Measurements from ENCODE around the gene LYPLA2. TPM values are rescaled to one million over a fixed set of nuclear protein-coding genes. Genes with fewer than 3 reads are reported as not detected.
A peak's percentile ranks its signal among the peaks of the same experiment; 100 is the strongest.

LYPLA2 gene
- total RNA-seq, 1 donor from 2014 or later, result 56.2 TPM

GRCh38 chr1:23772049-23772853 lies 18.7 kb upstream of the LYPLA2 start:
- Histone ChIP-seq H3K4me3 (no peak overlapping the region), H3K36me3 (no peaks in the 10 kb centered on the region), H3K27ac (no peak overlapping the region), H3K4me1 (peaks cover 2% of the 10 kb centered on the region), H3K27me3 (no peaks in the 10 kb centered on the region), H3K9me3 (no peaks in the 10 kb centered on the region)
- TF ChIP-seq CTCF (IDR thresholded peaks at IDR 0.05), result peak; percentile 74 to 88 (median 84)
- TF ChIP-seq POLR2A (IDR thresholded peaks at IDR 0.05), result no peak
- no peak for DNase-seq (ENCODE audit: extremely low spot score in 2 of 2)
- intact Hi-C loops (cut with DNase I), result no loop called here

- Histone ChIP-seq H3K36me3 (no peaks in the 10 kb centered on the region), H3K27ac (no peak overlapping the region), H3K4me1 (peaks cover 8% of the 10 kb centered on the region), H3K4me3 (no peak overlapping the region), H3K9me3 (no peaks in the 10 kb centered on the region), H3K27me3 (no peaks in the 10 kb centered on the region)
- TF ChIP-seq CTCF (IDR thresholded peaks at IDR 0.05) (no peak), POLR2A (IDR thresholded peaks at IDR 0.05) (no peak), POLR2AphosphoS5 (IDR thresholded peaks at IDR 0.05; ENCODE audit: insufficient read depth in 1 of 2, low read depth in 1 of 2) (no peak)
- no peak for DNase-seq (ENCODE audit: extremely low spot score in 2 of 2)
- intact Hi-C loops (cut with DNase I), result no loop called here
Measured at GRCh38 chr1:23772854-23773242, 18.1 kb upstream of the LYPLA2 start.

DNA sequence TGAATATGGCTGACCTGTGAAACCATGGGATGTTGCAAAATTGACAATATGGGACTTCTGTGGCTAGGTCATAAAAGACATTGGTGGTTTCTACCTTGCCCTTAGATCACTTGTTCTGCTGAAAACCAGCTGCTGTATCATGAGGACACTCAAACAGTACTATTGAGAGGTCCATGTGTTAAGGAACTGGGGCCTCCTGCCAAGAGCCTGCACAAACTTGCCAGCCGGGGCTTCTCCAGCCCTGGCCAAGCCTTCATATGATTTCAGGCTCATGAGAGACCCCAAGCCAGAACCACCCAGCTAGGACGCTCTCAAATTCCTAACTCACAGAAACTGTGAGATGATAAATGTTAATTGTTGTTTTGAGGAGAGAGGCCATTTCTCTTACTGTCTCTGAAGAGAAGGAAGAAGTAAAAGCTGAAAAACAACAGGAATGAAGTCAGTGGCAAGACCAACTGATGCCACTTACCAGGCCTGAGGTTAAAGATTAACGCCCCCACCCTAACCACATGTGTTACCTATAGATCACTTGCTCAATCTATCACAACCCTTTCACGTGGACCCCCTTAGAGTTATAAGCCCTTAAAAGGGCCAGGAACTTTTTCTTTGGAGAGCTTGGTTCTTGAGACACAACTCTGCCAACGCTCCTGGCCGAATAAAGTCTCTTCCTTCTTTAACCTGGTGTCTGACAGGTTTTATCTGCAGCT lies 16.6 kb upstream of the LYPLA2 start:
- H3K36me3 ChIP-seq, result no peaks in the 10 kb centered on the region
- H3K9me3 ChIP-seq, result no peaks in the 10 kb centered on the region
- no peak for DNase-seq (ENCODE audit: extremely low spot score in 2 of 2)
- TF ChIP-seq POLR2A (IDR thresholded peaks at IDR 0.05) (no peak), CTCF (IDR thresholded peaks at IDR 0.05) (no peak)
- peaks cover 15% of the 10 kb centered on the region for H3K4me1 ChIP-seq
- no peak overlapping the region for H3K4me3 ChIP-seq
- intact Hi-C loops (cut with DNase I), result no loop called here
- H3K27ac ChIP-seq, result no peak overlapping the region
- no peaks in the 10 kb centered on the region for H3K27me3 ChIP-seq

DNA sequence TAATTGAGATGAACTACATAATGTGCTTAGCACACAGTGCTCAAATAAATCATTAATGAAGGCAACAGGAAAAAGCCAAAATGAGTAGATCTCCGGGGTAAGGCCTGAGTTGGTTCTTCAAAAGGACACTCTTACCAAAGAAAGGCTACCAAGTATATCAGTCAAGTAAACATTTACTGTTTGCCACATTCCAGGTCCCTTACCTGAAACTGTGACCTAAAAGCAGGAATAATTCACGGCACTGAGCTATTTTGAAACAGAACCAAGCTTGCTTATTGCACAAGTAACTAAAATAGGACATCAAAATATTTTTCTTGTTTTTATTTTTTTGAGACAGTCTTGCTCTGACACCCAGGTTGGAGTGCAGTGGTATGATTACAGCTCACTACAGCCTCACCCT lies 14.7 kb upstream of the LYPLA2 start:
- Histone ChIP-seq H3K4me1 (peaks cover 30% of the 10 kb centered on the region), H3K36me3 (peaks cover 0 to 7% of the 10 kb centered on the region in 2 donors), H3K4me3 (no peak overlapping the region), H3K27me3 (no peaks in the 10 kb centered on the region), H3K27ac (no peak overlapping the region), H3K9me3 (no peaks in the 10 kb centered on the region)
- intact Hi-C loops (cut with DNase I), result no loop called here
- DNase-seq (ENCODE audit: extremely low spot score in 2 of 2), result no peak
- TF ChIP-seq POLR2AphosphoS5 (IDR thresholded peaks at IDR 0.05; ENCODE audit: insufficient read depth in 1 of 2, low read depth in 1 of 2) (no peak), CTCF (IDR thresholded peaks at IDR 0.05) (no peak), POLR2A (IDR thresholded peaks at IDR 0.05) (no peak)
